ENCODE data around the gene RBMS3.

Gene RBMS3

DNA sequence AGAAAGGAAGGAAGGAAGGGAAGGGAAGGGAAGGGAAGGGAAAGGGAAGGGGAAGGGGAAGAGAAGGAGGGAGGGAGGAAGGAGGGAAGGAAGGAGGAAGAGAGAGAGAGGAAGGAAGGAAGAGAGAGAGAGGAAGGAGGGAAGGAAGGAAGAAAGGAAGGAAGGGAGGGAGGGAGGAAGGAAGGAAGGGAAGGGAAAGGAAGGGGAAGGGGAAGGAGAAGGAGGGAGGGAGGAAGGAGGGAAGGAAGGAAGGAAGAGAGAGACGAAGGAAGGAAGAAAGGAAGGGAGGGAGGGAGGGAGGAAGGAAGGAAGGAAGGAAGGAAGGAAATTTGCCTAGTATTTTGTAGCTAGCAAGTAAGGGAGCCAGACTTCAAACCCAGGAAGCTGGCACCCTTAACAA lies 583.9 kb downstream of the RBMS3 start:
- DNase-seq (ENCODE audit: low read depth in 3 of 3, low spot score in 1 of 3) = no peak

DNA sequence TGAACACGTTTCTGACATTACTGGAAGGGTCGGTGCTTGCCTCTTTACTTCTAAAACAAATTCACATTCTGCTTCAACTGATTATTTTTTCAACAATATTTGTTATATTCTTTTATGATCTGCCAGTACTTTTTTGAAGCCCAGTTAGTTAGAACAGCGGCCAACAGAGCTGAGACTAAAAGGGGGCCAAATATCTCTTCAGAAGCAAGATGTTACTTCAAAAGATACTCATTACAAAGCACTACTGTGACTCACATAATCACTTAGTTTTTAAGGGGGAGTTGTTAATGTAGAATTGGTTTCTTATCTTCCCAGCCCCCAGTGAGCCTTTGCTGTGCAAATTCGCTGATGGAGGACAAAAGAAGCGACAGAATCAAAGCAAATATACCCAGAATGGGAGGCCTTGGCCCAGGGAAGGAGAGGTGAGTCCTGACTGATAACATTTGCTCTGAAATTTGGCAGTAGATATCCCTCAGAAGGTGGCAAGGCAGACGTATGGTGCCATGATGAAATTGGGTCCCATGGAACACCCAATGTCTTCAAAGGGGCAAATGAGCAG lies 587.8 kb downstream of the RBMS3 start:
- DNase-seq (ENCODE audit: low read depth in 3 of 3, low spot score in 1 of 3) = no peak

DNA sequence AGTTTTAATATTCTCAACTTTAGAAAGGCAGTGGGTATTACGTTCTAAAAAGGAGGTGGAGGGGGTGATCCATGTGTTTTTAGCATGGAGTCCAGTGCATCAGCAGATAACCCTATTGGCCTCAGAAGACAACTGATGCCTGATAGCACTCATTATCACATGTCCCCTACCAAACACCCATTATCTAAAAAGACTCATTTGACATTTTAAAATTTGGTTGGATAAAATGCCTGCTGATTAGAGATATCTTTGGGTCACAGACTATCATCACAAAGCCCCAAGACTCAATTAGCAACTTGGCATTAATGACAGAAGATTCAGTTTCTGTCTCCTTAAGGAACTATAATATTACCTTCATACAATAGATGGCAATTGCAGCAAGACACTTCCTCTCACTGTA lies 589.3 kb downstream of the RBMS3 start:
- DNase-seq (ENCODE audit: low read depth in 3 of 3, low spot score in 1 of 3) = no peak

DNA sequence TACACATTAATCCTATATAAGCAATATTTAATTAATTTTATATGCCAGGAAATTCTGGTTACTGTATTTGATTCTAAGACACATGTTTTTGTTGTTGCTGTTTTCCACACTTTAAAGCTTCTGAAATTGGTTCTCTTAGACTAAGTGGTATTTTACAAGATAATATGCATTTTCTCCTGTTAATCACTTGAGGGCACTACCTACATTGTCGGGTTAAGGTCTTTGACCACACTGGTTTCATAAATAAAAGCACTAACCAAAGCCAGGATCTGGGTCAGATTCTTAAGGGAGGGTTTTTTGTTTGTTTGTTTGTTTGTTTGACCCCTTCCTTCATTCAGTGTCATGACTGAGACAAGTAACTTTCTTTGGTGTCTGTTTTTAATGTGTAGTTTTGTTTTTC lies 590.2 kb downstream of the RBMS3 start:
- DNase-seq (ENCODE audit: low read depth in 3 of 3, low spot score in 1 of 3) = no peak

DNA sequence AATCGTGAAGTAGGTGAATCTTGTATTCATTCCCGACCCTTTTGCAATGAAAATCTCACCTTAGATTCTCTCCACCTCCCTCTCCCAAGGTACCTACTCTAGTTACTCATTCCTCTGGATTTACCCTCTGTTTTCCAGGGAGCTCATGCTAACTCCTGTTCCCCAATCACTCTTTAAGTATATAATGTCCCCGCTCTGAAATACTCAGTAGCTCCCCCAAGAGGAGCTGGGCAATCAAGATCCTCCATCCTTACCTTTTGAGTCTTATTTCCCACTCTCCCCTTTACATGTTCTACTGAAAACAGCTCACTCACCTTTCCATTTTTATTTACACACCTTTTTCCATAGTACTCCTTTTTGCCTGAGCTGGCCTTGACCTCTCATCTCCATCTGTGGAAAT lies 599.9 kb downstream of the RBMS3 start:
- DNase-seq (ENCODE audit: low read depth in 3 of 3, low spot score in 1 of 3) = no peak

DNA sequence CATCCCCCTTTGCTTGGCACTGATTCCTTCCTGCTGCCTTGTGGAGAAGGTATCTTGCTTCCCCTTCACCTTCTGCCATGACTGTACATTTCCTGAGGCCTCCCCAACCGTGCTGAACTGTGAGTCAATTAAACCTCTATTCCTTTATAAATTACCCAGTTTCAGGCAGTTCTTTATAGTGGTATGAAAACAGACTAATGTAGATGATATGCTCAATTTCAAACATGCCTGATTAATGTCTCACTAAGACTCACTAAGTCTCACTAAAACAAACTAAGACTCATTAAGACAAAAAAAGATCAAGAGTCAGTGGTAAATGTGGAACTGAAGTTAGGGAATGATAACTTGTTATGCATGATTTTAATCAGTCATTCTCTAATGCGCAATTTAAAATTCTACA lies 606.6 kb downstream of the RBMS3 start:
- no peak for DNase-seq (ENCODE audit: low read depth in 3 of 3, low spot score in 1 of 3)

DNA sequence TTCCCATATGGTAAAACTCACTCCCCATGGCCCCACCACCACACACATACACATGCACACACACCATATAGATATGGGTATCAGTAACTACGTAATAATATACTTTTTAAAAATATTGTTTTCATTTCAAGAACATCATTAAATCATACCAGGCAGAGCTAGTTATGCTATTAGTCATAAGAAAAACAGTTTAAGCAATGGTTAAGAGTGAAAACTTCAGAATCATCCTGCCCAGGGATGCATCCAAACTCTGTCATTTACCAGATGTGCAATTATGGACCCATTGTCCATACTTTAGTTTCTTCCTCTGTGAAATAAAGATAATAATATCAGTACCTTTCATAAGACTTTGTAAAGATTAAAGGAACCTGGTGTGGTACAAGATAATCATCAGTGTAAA lies 608.3 kb downstream of the RBMS3 start:
- no peak for DNase-seq (ENCODE audit: low read depth in 3 of 3, low spot score in 1 of 3)

DNA sequence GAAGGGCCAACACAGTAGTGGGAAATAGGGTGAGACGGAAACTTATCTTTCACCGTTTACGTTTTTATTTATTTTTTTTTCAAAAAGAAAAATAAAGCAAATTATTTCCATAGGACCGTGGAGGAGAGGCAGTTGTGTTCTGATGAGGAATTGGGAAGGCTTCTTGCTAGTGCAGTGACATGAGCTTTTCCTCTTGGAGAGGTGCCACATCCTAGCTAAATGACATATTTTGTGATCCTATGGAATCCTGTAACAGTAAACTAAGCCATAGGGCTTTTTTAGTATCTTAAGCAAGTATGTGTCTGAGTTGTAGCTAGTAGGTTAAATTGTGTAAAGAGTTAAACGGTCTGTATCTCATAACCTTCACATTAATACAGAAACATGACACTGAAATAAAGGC lies 609.9 kb downstream of the RBMS3 start:
- no peak for DNase-seq (ENCODE audit: low read depth in 3 of 3, low spot score in 1 of 3)

DNA sequence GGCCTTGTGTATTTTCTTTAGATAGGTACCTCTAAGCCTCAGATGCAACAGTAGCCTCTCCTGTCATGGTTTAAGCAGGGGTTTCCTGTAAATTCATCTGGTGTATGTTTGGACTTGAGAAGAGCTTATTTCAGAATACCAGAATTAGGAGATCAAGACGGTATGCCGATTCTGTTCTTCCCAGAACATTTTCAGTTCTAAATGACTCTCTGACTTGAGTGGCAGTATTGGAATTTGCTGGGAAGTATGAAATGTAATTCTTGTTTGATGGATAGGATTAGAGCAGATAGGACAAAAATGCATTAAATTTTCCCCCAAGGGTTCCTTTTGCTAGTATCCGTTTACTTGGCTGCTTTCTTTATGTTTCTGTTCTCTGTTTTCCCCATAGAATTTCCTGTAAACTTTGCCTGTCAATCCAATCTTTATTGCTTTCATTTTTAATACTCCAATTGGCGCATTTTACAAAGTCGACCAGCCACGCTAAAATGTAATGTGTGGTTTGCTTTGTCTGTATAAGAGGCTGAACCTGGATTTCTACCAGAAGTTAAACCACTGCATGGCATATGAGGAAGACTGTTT lies 612.2 kb downstream of the RBMS3 start:
- DNase-seq (ENCODE audit: low read depth in 3 of 3, low spot score in 1 of 3) = no peak

DNA sequence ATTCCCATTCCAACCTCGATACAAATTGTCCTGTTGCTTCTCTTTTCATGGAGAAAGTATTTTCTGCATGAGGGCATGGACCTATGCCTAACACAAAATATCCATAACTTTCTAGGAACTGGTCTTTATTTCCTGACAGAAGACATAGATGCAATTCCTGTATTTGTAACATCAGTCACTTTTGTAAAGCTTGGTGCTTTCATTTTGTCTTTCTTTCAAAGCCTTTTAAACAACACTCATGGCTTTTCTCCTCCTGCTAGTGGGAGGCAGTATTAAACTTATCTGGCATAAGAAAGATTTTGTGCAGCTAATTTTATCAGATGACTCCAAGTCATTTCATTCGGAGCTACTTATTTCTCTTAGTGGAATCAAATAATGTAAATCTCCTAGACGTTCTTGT lies 616.0 kb downstream of the RBMS3 start:
- no peak for DNase-seq (ENCODE audit: low read depth in 3 of 3, low spot score in 1 of 3)

DNA sequence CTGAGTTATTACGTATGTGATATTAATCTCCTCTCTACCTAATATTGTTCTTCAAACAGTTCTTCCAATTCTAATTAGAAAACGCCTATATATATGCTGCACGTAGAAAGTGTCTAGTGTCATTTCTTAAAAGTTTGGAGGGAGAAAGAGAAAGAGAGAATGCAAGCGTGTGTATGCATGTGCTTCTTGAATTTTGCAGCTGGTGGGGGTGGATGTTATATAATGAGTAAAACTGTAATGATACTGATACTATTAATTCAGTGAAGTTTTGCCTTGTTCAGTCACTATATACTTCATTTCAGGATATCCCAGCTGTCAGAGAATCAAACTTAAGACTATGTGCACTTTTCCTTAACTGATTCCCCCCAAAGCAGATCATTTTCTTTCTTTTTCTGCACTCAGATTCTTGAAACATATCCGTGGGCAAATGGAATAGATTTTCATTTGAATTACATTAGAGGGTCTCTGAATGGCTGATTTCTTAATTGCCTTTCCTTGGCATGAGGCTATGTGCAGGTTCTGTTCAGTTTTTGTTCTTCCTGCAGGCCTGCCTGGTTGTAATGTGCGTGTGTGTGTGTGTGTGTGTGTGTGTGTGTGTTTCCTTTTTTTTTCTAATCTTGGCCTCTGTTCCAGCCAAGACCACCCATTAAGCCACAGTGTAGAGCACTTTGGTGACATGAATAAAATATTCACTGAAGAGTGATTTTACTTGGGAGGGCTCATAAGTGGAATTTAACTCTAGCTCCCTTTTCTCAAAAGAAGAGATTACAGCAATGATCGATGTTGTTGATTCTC lies 617.5 kb downstream of the RBMS3 start:
- no peak for DNase-seq (ENCODE audit: low read depth in 3 of 3, low spot score in 1 of 3)

DNA sequence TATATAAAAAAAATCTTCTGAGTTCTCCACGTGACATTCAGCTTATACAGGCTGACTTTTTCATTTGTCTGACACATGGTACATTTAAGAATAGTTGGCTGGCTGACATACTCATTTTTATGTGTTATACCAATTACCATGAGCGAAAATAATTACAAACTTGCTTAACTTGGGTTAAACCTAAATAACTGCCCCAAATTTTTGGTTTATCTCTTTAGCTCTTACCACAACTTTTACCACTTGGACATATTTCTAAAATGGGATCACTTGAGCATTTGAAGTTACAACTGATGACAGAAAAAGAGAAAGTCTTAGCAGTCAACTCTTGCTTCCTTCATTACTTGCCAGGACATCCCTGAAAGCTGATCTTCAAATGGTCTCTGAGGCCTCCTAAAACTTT lies 618.1 kb downstream of the RBMS3 start:
- no peak for DNase-seq (ENCODE audit: low read depth in 3 of 3, low spot score in 1 of 3)

DNA sequence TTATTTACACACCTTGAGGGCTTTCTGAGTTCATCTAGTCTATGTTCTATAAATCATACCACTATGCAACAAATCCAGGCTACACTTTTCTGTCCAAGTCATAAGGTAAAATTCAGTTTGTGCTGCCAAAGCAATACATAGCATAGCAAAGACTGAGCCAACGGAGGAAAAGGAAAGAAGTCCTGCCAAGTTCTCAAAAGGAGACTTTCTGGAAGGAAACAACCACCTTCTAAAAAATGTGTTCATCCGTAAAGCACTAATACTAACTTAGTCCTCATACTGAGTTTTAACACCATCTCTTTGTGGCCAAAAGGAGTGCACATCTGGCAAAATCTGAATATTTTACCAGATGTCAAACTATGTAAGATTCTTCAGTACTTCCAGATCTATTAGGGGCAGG lies 620.2 kb downstream of the RBMS3 start:
- no peak for DNase-seq (ENCODE audit: low read depth in 3 of 3, low spot score in 1 of 3)

DNA sequence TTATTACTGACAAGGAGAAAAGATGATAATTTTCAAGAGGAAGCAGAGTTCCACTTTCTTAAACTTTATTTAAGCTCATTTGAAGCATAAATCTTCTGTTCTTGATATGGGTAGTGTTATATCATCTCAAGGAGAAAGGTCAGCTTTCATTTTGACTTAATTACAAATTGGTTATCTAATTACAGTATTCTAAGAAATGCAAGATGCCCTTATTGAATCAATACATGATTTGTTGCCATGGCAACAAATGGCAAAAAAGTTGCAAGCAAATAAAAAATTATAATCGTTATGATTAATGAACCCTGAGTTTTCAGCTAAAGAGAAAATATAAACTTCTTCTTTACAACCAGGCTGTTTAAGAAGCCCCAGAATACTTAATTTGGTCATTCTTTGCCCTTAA lies 622.7 kb downstream of the RBMS3 start:
- no peak for DNase-seq (ENCODE audit: low read depth in 3 of 3, low spot score in 1 of 3)

DNA sequence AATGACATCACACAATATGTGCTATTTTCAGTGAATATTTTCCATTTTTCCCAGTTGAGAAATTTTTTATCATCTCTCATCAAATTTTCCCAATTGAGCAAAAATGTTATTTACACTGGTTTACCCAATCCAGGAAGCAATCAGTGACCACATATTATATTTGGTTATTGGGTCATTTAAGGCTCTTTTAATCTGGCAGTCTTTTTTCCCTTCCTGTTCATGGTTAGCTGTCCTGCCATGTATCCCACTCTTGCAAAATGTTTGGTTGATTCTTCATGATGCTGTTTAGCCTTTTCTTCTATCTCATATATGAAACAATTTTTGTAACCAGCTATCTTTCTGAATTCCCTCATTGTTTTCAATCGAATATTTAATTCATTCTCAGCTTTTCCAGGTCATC lies 626.0 kb downstream of the RBMS3 start:
- DNase-seq (ENCODE audit: low read depth in 3 of 3, low spot score in 1 of 3) = no peak

DNA sequence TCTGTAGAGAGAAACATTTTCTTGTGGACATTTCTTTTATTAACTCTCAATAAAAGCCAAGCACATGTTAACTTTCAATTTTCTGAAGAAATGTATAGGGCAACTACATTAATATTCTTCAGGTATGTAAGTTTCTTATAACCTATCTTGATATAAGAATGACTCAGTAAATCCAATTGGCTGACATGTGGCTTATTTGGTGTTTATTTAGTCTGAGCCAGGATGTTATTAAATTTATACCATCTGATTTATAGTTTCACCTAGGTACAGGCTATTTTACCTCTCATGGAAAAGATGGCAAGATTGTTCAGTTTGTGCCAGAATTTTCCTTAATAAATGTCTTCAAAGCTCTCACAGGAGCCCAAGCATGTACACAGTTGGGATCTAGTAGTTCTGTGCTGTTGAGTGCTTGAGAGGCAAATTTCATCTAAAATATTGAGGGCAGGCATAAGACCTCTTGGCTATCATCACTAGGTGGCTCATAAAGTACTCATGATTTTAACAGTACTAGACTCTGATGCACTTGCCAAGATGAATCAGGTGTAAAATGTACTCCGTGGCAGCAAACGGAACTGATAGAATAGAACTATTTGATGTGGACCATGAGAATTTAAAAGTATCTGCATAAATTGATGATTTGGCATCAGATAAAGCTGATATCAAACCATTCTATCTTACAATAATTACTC lies 631.9 kb downstream of the RBMS3 start:
- no peak for DNase-seq (ENCODE audit: low read depth in 3 of 3, low spot score in 1 of 3)

DNA sequence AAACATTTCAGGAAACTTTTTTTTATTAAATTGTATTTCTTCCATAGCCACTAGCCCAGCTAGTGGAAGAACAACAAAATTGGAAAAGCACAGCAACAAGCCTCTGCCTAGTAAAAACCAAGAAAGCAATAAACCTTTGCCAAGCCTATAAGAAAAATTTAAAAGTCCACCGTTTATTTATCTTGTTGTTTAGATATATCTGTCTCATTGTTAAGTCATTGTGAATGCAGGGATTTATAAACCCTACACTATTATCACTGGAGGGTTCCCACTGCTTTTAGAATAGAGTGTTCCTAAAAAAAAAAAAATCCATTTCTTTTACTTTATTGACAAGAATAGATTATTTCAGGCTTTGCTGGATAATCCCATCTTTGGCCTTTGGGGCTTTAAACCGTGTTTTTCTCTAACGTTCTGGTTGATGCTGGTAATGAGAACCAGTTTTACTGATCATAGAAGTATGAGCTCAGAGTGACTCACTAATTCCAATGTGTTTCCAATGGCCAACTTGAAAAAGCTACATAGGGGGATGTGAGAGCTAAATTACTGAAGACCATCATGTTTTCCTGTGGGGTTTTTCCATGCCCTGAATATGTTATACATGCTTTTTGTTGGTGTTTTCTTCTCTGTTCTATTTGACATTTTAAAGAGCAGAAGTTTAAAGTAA lies 634.1 kb downstream of the RBMS3 start:
- no peak for DNase-seq (ENCODE audit: low read depth in 3 of 3, low spot score in 1 of 3)

DNA sequence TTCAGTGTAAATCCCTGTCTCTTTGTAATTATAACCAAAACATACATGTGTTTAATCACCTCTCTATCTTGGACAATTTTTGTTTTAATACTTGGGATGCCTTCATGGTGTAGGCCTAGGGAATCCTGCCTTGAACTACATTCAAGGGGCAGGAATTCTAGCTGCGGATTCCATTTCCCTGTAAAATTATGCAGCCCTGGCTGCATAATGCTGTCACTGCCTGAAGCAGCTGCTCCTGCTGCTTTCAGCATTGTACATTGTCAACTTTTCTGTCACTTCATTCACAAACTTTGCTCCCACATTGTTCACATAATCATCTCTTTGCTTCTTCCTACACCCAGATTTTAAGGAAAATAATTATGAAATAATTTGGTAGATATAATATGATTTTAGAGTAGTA lies 638.7 kb downstream of the RBMS3 start:
- no peak for DNase-seq (ENCODE audit: low read depth in 3 of 3, low spot score in 1 of 3)

DNA sequence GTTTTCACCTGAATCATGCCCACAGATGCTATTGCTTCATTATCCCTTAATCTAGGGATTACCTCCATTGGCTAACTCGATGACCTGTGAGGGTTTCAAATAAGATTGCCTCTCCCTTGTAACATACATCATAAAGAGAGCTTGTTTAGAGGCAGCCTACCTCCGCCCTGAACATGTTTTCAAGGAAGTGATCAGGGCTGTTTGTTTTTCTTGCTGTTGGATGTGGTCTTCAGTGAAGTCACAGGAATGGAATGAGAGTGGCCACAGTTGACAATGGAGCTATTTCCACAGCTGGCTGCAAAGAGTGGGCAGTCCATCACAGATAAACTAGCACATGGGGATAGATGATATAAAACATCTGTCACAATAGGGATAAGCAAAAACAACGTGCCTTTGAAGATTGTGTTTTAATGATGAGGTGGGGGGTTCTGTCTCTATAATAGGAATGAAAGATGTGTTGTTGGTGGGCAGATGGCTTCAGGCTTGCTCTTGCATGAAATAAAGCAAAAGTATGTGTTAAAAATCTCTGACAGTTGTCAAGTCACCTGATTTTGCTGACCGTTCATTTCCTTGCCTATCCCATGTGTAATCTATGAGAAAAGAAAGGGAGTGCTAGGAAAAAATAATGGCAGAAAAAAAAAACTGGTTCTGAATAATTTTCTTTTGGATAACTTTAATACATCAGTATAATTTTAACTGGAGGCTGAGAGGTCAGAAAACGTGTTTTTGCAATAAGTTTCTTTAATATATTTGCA lies 642.3 kb downstream of the RBMS3 start:
- DNase-seq (ENCODE audit: low read depth in 3 of 3, low spot score in 1 of 3) = no peak

DNA sequence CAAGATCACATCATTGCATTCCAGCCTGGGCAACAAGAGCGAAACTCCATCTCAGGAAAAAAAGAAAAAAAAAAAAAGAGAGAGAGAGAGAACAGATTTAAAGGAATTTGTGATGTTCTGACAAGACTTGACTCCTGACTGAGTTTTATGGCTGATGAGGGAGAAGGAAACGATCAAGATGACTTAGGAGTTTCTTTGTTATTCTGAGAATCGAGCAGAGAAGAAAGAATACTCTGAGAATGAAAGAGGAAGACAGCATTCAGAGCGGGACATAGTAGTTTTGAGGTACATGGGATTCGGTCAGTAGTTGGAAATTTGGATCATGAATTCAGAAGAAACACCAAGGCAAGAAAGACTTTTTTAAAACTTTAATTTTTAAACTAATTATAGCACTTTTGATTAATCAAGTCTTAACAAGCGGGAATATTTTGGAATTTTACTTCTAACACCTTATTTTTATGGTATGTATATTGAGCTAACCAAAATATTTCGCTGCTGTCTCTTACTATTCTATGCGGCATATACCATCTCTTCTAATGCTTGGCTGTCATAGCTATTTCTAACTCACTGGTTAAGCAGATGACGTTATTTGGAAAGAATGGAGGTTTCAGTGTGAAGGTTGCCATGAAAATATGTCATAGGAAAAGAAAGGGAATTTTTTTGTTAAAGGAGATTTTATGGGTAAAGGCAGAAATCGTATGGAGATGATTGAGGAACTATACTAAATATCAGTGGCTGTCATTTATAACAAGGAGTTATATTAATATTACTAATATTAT lies 644.1 kb downstream of the RBMS3 start:
- no peak for DNase-seq (ENCODE audit: low read depth in 3 of 3, low spot score in 1 of 3)
